ENCODE data around the gene RAI14. TPM values are rescaled to one million over a fixed set of nuclear protein-coding genes. Genes with fewer than 3 reads are reported as not detected.
A peak's percentile ranks its signal among the peaks of the same experiment; 100 is the strongest.

The RAI14 gene
- total and polyA plus RNA-seq, 2 donors (not counting 1 experiment from before 2014, with no cell fraction given): 98.7 to 125 TPM

DNA sequence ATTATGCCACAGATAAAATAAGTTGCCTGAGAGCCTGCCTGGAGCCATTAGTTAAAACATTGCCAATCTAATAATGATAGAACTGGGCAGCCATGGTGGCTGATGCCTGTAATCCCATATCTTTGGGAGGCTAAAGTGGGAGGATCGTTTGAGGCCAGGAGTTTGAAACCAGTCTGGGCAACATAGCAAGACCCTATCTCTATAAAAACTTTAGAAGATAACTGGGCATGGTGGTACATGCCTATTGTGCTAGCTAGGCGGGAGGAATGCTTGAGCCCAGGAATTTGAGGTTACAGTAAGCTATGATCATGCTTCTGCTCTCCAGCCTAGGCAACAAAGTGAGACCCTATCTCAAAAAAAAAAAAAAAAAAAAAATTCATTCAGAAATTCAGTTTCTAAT is 52.6 kb downstream of the RAI14 start:
- Histone ChIP-seq H3K27me3 (ENCODE audit: control insufficient read depth, insufficient read depth, low read length) (no peaks in the 10 kb centered on the region), H3K27ac (ENCODE audit: insufficient read depth, low read length) (peak overlapping the region; percentile 24), H3K9ac (ENCODE audit: insufficient read depth, low read length) (no peak overlapping the region), H3K4me2 (ENCODE audit: extremely low read depth, insufficient read depth, low read length) (no peak overlapping the region), H3K36me3 (ENCODE audit: control insufficient read depth, insufficient read depth, low read length) (no peaks in the 10 kb centered on the region), H3K4me3 (replicated peaks in 1 of 4; ENCODE audit: control extremely low read depth in 1 of 4, insufficient read depth in 1 of 4, low read depth in 3 of 4, low read length in 4 of 4) (no peak overlapping the region), H4K20me1 (ENCODE audit: control insufficient read depth, extremely low read depth, insufficient read depth, low read length) (no peaks in the 10 kb centered on the region), H3K79me2 (ENCODE audit: control insufficient read depth, insufficient read depth, low read length) (peaks cover 61% of the 10 kb centered on the region), H3K4me1 (ENCODE audit: control insufficient read depth, extremely low read depth, insufficient read depth, low read length) (peaks cover 4% of the 10 kb centered on the region), H2AFZ (ENCODE audit: low read length) (no peak overlapping the region), H3K9me3 (ENCODE audit: control insufficient read depth, insufficient read depth, low read depth, low read length) (no peaks in the 10 kb centered on the region)
- peak in 1 of 2 donors; percentile 62 for DNase-seq (ENCODE audit: low read depth in 2 of 2)
- no peak for TF ChIP-seq CTCF (conservative IDR thresholded peaks at IDR 0.05 in 1 of 2, IDR thresholded peaks at IDR 0.05 in 1 of 2; ENCODE audit: low read depth in 1 of 2, low read length in 2 of 2)
- TF ChIP-seq EZH2 (IDR thresholded peaks at IDR 0.05; ENCODE audit: low read length, missing control alignments): no peak

DNA sequence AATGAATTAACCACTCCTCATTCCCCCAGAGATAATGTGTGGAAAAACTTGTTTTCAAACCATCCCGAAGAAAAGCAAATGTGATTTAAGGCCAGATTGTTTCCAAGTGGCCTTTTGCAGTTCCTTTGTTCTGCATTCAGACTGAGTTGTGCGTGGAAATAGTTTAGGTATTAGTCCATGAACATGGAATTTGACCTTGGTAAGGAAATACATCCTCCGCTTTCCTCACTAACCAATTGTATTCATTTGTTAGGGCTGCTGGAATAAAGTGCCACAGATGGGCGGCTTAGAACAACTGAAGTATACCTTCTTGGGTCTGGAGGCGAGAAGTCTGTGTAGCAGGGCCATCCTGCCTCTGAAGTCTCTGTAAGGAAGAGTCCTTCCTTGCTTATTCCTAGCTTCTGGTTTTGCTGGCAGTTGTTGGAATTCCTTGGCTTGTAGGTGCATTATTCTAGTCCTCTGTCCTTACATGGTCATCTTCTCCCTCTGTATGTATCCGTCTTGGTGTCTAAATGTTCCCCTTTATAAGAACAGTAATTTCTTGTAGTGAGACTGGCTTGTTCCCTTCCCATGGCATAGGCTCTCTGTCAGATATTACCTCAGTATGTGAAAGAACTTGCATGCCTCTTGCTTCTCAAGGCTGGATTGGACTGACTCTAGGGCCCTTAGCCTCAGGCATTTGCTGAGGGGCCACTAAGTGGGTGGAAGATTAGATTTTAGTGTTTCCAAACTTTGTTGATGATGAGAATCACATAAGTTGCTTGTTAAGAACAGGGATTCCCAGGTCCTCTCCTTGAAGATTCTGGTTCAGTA is 53.9 kb downstream of the RAI14 start:
- peak overlapping the region; percentile 44 for H3K27ac ChIP-seq (ENCODE audit: insufficient read depth, low read length)
- H3K36me3 ChIP-seq (ENCODE audit: control insufficient read depth, insufficient read depth, low read length): no peaks in the 10 kb centered on the region
- H3K79me2 ChIP-seq (ENCODE audit: control insufficient read depth, insufficient read depth, low read length): peaks cover 61% of the 10 kb centered on the region
- DNase-seq (ENCODE audit: low read depth in 2 of 2): peak; percentile 88 to 99
- H3K9ac ChIP-seq (ENCODE audit: insufficient read depth, low read length): no peak overlapping the region
- H3K9me3 ChIP-seq (ENCODE audit: control insufficient read depth, insufficient read depth, low read depth, low read length): no peaks in the 10 kb centered on the region
- H2AFZ ChIP-seq (ENCODE audit: low read length): no peak overlapping the region
- TF ChIP-seq EZH2 (IDR thresholded peaks at IDR 0.05; ENCODE audit: low read length, missing control alignments) (no peak), CTCF (conservative IDR thresholded peaks at IDR 0.05 in 1 of 2, IDR thresholded peaks at IDR 0.05 in 1 of 2; ENCODE audit: low read depth in 1 of 2, low read length in 2 of 2) (no peak)
- peaks cover 4% of the 10 kb centered on the region for H3K4me1 ChIP-seq (ENCODE audit: control insufficient read depth, extremely low read depth, insufficient read depth, low read length)
- no peaks in the 10 kb centered on the region for H3K27me3 ChIP-seq (ENCODE audit: control insufficient read depth, insufficient read depth, low read length)
- no peak overlapping the region for H3K4me3 ChIP-seq (replicated peaks in 1 of 4; ENCODE audit: control extremely low read depth in 1 of 4, insufficient read depth in 1 of 4, low read depth in 3 of 4, low read length in 4 of 4)
- no peak overlapping the region for H3K4me2 ChIP-seq (ENCODE audit: extremely low read depth, insufficient read depth, low read length)
- H4K20me1 ChIP-seq (ENCODE audit: control insufficient read depth, extremely low read depth, insufficient read depth, low read length): no peaks in the 10 kb centered on the region

DNA sequence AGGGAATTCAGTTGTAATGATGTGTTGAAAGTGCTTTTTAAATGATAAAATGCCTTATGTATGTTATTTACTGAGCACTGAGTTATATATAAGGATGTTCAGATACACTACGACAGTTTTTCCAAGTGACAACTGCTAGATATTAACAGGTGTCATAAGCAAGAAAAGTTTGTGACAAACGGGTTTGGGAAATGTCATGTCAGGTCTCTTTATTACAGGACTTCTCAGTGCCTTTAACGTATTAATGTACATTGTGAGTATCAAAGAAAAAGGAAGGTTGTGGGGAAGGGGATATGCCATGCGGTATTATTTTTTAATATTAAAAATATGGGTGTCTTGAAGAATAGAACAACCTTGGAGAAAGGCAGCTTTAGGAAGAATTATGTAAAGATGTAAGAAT is 56.4 kb downstream of the RAI14 start:
- H3K9me3 ChIP-seq (ENCODE audit: control insufficient read depth, insufficient read depth, low read depth, low read length): no peaks in the 10 kb centered on the region
- DNase-seq (ENCODE audit: low read depth in 2 of 2): no peak
- no peak overlapping the region for H3K4me2 ChIP-seq (ENCODE audit: extremely low read depth, insufficient read depth, low read length)
- H2AFZ ChIP-seq (ENCODE audit: low read length): no peak overlapping the region
- H3K36me3 ChIP-seq (ENCODE audit: control insufficient read depth, insufficient read depth, low read length): no peaks in the 10 kb centered on the region
- H3K27me3 ChIP-seq (ENCODE audit: control insufficient read depth, insufficient read depth, low read length): no peaks in the 10 kb centered on the region
- no peaks in the 10 kb centered on the region for H4K20me1 ChIP-seq (ENCODE audit: control insufficient read depth, extremely low read depth, insufficient read depth, low read length)
- H3K79me2 ChIP-seq (ENCODE audit: control insufficient read depth, insufficient read depth, low read length): peaks cover 56% of the 10 kb centered on the region
- no peak overlapping the region for H3K9ac ChIP-seq (ENCODE audit: insufficient read depth, low read length)
- peaks cover 22% of the 10 kb centered on the region for H3K4me1 ChIP-seq (ENCODE audit: control insufficient read depth, extremely low read depth, insufficient read depth, low read length)
- H3K27ac ChIP-seq (ENCODE audit: insufficient read depth, low read length): no peak overlapping the region
- H3K4me3 ChIP-seq (replicated peaks in 1 of 4; ENCODE audit: control extremely low read depth in 1 of 4, insufficient read depth in 1 of 4, low read depth in 3 of 4, low read length in 4 of 4): no peak overlapping the region
- TF ChIP-seq CTCF (conservative IDR thresholded peaks at IDR 0.05 in 1 of 2, IDR thresholded peaks at IDR 0.05 in 1 of 2; ENCODE audit: low read depth in 1 of 2, low read length in 2 of 2): no peak
